GM23338 (cell line): ENCODE results near the gene PRSS21. TPM values are rescaled to one million over a fixed set of nuclear protein-coding genes. Genes with fewer than 3 reads are reported as not detected.

ENCODE experiments used
- ATAC-seq: fragments of 200-7000 bp; cut with Tn5 transposase; 3 replicates; pipeline ENCODE4 v1.9.1; 2020
- DNase-seq: peaks from one replicate; pipeline ENCODE4 v3.0.0-alpha.2; 2015; ENCODE audit warnings: low spot score
- H2AFZ ChIP-seq: fragments of 200-600 bp; sonication (generic); 2 replicates; pipeline ENCODE4 v1.8.0; 2016; ENCODE audit warnings: antibody characterized with exemption, mild to moderate bottlenecking, moderate library complexity
- H3F3A ChIP-seq: fragments of 200-600 bp; sonication (generic); replicated peaks from 2 replicates; pipeline ENCODE4 v1.8.0; 2017; ENCODE audit warnings: antibody characterized with exemption, mixed run types, low read depth
- H3K27ac ChIP-seq: fragments of 200-600 bp; sonication (generic); 2 replicates; pipeline ENCODE4 v1.6.1; 2016; ENCODE audit warnings: low read depth
- H3K27me3 ChIP-seq: fragments of 200-600 bp; sonication (generic); 2 replicates; pipeline ENCODE4 v1.8.0; 2016; ENCODE audit warnings: mild to moderate bottlenecking, mixed run types, moderate library complexity; ENCODE audit not compliant: insufficient read depth
- H3K36me3 ChIP-seq: fragments of 200-600 bp; sonication (generic); 2 replicates; pipeline ENCODE4 v1.8.0; 2016; ENCODE audit warnings: mild to moderate bottlenecking; ENCODE audit not compliant: insufficient read depth
- H3K4me1 ChIP-seq: fragments of 200-600 bp; sonication (generic); 2 replicates; pipeline ENCODE4 v1.8.0; 2016; ENCODE audit warnings: mild to moderate bottlenecking, moderate library complexity; ENCODE audit not compliant: insufficient read depth
- H3K4me2 ChIP-seq: fragments of 200-600 bp; sonication (generic); 2 replicates; pipeline ENCODE4 v1.7.1; 2017; ENCODE audit warnings: mixed run types
- H3K4me3 ChIP-seq: fragments of 200-600 bp; sonication (generic); 2 replicates; pipeline ENCODE4 v1.6.1; 2016; ENCODE audit warnings: mixed run types
- H3K79me2 ChIP-seq: fragments of 200-600 bp; sonication (generic); replicated peaks from 2 replicates; pipeline ENCODE4 v1.8.0; 2017; ENCODE audit warnings: mild to moderate bottlenecking; ENCODE audit not compliant: insufficient read depth
- H3K9me2 ChIP-seq: fragments of 200-600 bp; sonication (generic); 2 replicates; pipeline ENCODE4 v1.8.0; 2017; ENCODE audit not compliant: insufficient read depth
- H4K20me1 ChIP-seq: fragments of 200-600 bp; sonication (generic); replicated peaks from 2 replicates; pipeline ENCODE4 v1.8.0; 2017; ENCODE audit warnings: mild to moderate bottlenecking; ENCODE audit not compliant: insufficient read depth
- H3K27ac Mint-ChIP-seq: 2 replicates; pipeline ENCODE4 v1.8.0; 2020; ENCODE audit warnings: inconsistent platforms, mild to moderate bottlenecking, moderate library complexity, mixed read lengths
- H3K27me3 Mint-ChIP-seq: 3 replicates; pipeline ENCODE4 v1.8.0; 2022; ENCODE audit warnings: low read depth, mild to moderate bottlenecking, moderate library complexity, mixed read lengths, inconsistent platforms; ENCODE audit not compliant: insufficient read depth, poor library complexity
- H3K36me3 Mint-ChIP-seq: 3 replicates; pipeline ENCODE4 v1.8.0; 2021; ENCODE audit warnings: low read depth, mild to moderate bottlenecking, inconsistent platforms, moderate library complexity, mixed read lengths
- H3K4me1 Mint-ChIP-seq: 3 replicates; pipeline ENCODE4 v1.8.0; 2020; ENCODE audit warnings: mild to moderate bottlenecking, inconsistent platforms, mixed read lengths
- H3K4me3 Mint-ChIP-seq: 3 replicates; pipeline ENCODE4 v1.8.0; 2021; ENCODE audit warnings: moderate library complexity, mild to moderate bottlenecking, inconsistent platforms, mixed read lengths
- H3K9me3 Mint-ChIP-seq: 3 replicates; pipeline ENCODE4 v1.8.0; 2020; ENCODE audit warnings: moderate library complexity, mild to moderate bottlenecking, inconsistent platforms, mixed read lengths
- CREB1 ChIP-seq: fragments of 250-450 bp; sonication (Bioruptor Pico); IDR thresholded peaks from 2 replicates; pipeline ENCODE4 v1.5.0; 2020; ENCODE audit warnings: low read depth, mild to moderate bottlenecking, moderate library complexity
- EZH2 ChIP-seq: fragments of 200-600 bp; sonication (generic); IDR thresholded peaks from one replicate; pipeline ENCODE4 v1.8.0; 2017; ENCODE audit warnings: antibody characterized with exemption, mild to moderate bottlenecking, low read depth; ENCODE audit not compliant: unreplicated experiment
- EZH2phosphoT487 ChIP-seq: fragments of 200-600 bp; sonication (generic); IDR thresholded peaks from one replicate; pipeline ENCODE4 v1.8.1; 2018; ENCODE audit warnings: antibody characterized with exemption; ENCODE audit not compliant: unreplicated experiment
- JUNB ChIP-seq: IDR thresholded peaks from one replicate; pipeline ENCODE4 v1.6.1; 2016; ENCODE audit warnings: antibody characterized with exemption; ENCODE audit not compliant: unreplicated experiment
- NANOG ChIP-seq: IDR thresholded peaks from 2 replicates; pipeline ENCODE4 v1.6.1; 2016; ENCODE audit warnings: antibody characterized with exemption, borderline replicate concordance
- POLR2AphosphoS5 ChIP-seq: IDR thresholded peaks from 2 replicates; pipeline ENCODE4 v1.6.1; 2016; ENCODE audit warnings: antibody characterized with exemption, low read depth
- STAT1 ChIP-seq: IDR thresholded peaks from one replicate; pipeline ENCODE4 v1.6.1; 2016; ENCODE audit warnings: antibody characterized with exemption; ENCODE audit not compliant: unreplicated experiment
- ZNF114 ChIP-seq: fragments of 250-450 bp; sonication (Bioruptor Pico); IDR thresholded peaks from 2 replicates; pipeline ENCODE4 v1.5.0; 2020; ENCODE audit warnings: mild to moderate bottlenecking, moderate library complexity
- ZNF331 ChIP-seq: fragments of 250-450 bp; sonication (Bioruptor Pico); IDR thresholded peaks from 2 replicates; pipeline ENCODE4 v1.5.0; 2020; ENCODE audit warnings: low read depth, mild to moderate bottlenecking, moderate library complexity
- polyA plus RNA-seq: library from polyadenylated mRNA; unstranded; fragments of >200 nt; fragmentation: Nextera tagmentation; extraction: Ambion mirVana; gene quantifications from 2 replicates; pipeline ENCODE4 v1.2.1, GENCODE V29; 2016
- total RNA-seq: library from RNA; depleted of rRNA; stranded (reverse); fragments of >200 nt; shearing (Covaris generic); gene quantifications from 2 replicates; pipeline ENCODE4 v1.2.3, GENCODE V29; 2014
- TF ChIP-seq, protein P1 (sequence below), 2 experiments: fragments of 200-600 bp in 1 of 2; sonication (generic) in 1 of 2; conservative IDR thresholded peaks; 2 replicates each; pipeline versions ENCODE4 v1.5.1 to v1.6.1; 2016 to 2017; ENCODE audit warnings: antibody characterized with exemption in 2 of 2, low read depth in 2 of 2, mild to moderate bottlenecking in 2 of 2, moderate library complexity in 1 of 2
- TF ChIP-seq, protein P2 (sequence below): IDR thresholded peaks from one replicate; pipeline ENCODE4 v1.6.1; 2018; ENCODE audit warnings: antibody characterized with exemption; ENCODE audit not compliant: unreplicated experiment
- TF ChIP-seq, protein P3 (sequence below): fragments of 250-450 bp; sonication (Bioruptor Pico); IDR thresholded peaks from 2 replicates; pipeline ENCODE4 v1.5.0; 2020; ENCODE audit warnings: mild to moderate bottlenecking, moderate library complexity
- TF ChIP-seq, protein P4 (sequence below): IDR thresholded peaks from 2 replicates; pipeline ENCODE4 v1.6.1; 2016; ENCODE audit warnings: antibody characterized with exemption

Gene PRSS21
- total and polyA plus RNA-seq, 2 experiments from 2014 or later, result 2.4 to 3.1 TPM

DNA sequence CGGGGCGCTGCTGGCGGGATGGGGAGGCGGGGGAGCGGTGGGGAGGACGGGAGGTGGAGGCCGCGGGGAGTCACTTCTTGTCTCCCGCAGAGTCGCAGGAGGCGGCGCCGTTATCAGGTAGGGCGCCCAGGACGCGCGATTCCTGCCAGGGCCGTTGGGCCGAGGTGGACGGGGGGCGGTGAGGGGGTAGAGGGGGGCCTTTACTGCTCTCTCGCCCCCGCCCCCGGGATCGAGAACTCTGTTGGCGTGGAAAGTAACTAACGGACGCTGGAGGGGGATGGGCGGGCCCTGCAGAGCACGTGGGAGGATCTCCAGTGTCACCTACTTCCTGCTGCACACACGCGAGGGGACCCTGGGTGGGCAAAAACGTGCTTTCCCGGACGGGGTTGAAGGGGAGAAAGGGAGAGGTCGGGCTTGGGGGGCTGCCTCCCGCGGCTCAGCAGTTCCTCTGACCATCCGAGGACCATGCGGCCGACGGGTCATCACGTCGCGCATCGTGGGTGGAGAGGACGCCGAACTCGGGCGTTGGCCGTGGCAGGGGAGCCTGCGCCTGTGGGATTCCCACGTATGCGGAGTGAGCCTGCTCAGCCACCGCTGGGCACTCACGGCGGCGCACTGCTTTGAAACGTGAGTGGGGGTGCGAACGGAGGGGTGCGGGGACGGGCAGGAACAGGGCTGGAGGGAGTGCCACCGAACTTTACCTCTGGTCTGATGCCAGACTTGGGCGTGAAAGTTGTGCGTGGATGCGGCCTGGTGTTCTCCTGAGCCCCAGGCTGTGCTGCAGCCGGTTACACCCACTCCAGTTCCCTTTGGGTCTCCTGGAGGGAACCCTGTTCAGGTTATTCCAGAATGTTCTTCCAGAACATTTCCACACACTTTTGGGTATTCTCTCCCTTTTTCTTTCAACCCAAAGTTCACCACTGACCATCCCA is 569 bp downstream of the PRSS21 start:
- H3K79me2 ChIP-seq, result no peaks in the 10 kb centered on the region
- H3K27ac ChIP-seq, result no peak overlapping the region
- H2AFZ ChIP-seq, result peak overlapping the region; percentile 56; the same call in 1 of the 2 replicates
- no peak overlapping the region for H3K4me3 ChIP-seq
- no peaks in the 10 kb centered on the region for H3K36me3 ChIP-seq
- Mint-ChIP-seq H3K36me3 (no peaks in the 10 kb centered on the region), H3K9me3 (no peaks in the 10 kb centered on the region), H3K4me1 (no peaks in the 10 kb centered on the region), H3K4me3 (no peak overlapping the region), H3K27ac (no peak overlapping the region), H3K27me3 (peaks cover 4% of the 10 kb centered on the region)
- H3K4me1 ChIP-seq, result no peaks in the 10 kb centered on the region
- no peaks in the 10 kb centered on the region for H3F3A ChIP-seq
- H4K20me1 ChIP-seq, result no peaks in the 10 kb centered on the region
- DNase-seq (no peak), ATAC-seq (no peak)
- TF ChIP-seq, protein P1, sequence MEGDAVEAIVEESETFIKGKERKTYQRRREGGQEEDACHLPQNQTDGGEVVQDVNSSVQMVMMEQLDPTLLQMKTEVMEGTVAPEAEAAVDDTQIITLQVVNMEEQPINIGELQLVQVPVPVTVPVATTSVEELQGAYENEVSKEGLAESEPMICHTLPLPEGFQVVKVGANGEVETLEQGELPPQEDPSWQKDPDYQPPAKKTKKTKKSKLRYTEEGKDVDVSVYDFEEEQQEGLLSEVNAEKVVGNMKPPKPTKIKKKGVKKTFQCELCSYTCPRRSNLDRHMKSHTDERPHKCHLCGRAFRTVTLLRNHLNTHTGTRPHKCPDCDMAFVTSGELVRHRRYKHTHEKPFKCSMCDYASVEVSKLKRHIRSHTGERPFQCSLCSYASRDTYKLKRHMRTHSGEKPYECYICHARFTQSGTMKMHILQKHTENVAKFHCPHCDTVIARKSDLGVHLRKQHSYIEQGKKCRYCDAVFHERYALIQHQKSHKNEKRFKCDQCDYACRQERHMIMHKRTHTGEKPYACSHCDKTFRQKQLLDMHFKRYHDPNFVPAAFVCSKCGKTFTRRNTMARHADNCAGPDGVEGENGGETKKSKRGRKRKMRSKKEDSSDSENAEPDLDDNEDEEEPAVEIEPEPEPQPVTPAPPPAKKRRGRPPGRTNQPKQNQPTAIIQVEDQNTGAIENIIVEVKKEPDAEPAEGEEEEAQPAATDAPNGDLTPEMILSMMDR (conservative IDR thresholded peaks at IDR 0.05; ENCODE audit: low read depth in 2 of 2), result no peak
- TF ChIP-seq, protein P2, sequence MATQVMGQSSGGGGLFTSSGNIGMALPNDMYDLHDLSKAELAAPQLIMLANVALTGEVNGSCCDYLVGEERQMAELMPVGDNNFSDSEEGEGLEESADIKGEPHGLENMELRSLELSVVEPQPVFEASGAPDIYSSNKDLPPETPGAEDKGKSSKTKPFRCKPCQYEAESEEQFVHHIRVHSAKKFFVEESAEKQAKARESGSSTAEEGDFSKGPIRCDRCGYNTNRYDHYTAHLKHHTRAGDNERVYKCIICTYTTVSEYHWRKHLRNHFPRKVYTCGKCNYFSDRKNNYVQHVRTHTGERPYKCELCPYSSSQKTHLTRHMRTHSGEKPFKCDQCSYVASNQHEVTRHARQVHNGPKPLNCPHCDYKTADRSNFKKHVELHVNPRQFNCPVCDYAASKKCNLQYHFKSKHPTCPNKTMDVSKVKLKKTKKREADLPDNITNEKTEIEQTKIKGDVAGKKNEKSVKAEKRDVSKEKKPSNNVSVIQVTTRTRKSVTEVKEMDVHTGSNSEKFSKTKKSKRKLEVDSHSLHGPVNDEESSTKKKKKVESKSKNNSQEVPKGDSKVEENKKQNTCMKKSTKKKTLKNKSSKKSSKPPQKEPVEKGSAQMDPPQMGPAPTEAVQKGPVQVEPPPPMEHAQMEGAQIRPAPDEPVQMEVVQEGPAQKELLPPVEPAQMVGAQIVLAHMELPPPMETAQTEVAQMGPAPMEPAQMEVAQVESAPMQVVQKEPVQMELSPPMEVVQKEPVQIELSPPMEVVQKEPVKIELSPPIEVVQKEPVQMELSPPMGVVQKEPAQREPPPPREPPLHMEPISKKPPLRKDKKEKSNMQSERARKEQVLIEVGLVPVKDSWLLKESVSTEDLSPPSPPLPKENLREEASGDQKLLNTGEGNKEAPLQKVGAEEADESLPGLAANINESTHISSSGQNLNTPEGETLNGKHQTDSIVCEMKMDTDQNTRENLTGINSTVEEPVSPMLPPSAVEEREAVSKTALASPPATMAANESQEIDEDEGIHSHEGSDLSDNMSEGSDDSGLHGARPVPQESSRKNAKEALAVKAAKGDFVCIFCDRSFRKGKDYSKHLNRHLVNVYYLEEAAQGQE, result no peak
- TF ChIP-seq ZNF114 (CRISPR knock-in tag) (no peak), EZH2 (no peak), JUNB (no peak), EZH2phosphoT487 (no peak), CREB1 (CRISPR knock-in tag) (no peak), POLR2AphosphoS5 (no peak), NANOG (no peak), ZNF331 (CRISPR knock-in tag) (no peak), STAT1 (no peak)
- TF ChIP-seq, protein P3, sequence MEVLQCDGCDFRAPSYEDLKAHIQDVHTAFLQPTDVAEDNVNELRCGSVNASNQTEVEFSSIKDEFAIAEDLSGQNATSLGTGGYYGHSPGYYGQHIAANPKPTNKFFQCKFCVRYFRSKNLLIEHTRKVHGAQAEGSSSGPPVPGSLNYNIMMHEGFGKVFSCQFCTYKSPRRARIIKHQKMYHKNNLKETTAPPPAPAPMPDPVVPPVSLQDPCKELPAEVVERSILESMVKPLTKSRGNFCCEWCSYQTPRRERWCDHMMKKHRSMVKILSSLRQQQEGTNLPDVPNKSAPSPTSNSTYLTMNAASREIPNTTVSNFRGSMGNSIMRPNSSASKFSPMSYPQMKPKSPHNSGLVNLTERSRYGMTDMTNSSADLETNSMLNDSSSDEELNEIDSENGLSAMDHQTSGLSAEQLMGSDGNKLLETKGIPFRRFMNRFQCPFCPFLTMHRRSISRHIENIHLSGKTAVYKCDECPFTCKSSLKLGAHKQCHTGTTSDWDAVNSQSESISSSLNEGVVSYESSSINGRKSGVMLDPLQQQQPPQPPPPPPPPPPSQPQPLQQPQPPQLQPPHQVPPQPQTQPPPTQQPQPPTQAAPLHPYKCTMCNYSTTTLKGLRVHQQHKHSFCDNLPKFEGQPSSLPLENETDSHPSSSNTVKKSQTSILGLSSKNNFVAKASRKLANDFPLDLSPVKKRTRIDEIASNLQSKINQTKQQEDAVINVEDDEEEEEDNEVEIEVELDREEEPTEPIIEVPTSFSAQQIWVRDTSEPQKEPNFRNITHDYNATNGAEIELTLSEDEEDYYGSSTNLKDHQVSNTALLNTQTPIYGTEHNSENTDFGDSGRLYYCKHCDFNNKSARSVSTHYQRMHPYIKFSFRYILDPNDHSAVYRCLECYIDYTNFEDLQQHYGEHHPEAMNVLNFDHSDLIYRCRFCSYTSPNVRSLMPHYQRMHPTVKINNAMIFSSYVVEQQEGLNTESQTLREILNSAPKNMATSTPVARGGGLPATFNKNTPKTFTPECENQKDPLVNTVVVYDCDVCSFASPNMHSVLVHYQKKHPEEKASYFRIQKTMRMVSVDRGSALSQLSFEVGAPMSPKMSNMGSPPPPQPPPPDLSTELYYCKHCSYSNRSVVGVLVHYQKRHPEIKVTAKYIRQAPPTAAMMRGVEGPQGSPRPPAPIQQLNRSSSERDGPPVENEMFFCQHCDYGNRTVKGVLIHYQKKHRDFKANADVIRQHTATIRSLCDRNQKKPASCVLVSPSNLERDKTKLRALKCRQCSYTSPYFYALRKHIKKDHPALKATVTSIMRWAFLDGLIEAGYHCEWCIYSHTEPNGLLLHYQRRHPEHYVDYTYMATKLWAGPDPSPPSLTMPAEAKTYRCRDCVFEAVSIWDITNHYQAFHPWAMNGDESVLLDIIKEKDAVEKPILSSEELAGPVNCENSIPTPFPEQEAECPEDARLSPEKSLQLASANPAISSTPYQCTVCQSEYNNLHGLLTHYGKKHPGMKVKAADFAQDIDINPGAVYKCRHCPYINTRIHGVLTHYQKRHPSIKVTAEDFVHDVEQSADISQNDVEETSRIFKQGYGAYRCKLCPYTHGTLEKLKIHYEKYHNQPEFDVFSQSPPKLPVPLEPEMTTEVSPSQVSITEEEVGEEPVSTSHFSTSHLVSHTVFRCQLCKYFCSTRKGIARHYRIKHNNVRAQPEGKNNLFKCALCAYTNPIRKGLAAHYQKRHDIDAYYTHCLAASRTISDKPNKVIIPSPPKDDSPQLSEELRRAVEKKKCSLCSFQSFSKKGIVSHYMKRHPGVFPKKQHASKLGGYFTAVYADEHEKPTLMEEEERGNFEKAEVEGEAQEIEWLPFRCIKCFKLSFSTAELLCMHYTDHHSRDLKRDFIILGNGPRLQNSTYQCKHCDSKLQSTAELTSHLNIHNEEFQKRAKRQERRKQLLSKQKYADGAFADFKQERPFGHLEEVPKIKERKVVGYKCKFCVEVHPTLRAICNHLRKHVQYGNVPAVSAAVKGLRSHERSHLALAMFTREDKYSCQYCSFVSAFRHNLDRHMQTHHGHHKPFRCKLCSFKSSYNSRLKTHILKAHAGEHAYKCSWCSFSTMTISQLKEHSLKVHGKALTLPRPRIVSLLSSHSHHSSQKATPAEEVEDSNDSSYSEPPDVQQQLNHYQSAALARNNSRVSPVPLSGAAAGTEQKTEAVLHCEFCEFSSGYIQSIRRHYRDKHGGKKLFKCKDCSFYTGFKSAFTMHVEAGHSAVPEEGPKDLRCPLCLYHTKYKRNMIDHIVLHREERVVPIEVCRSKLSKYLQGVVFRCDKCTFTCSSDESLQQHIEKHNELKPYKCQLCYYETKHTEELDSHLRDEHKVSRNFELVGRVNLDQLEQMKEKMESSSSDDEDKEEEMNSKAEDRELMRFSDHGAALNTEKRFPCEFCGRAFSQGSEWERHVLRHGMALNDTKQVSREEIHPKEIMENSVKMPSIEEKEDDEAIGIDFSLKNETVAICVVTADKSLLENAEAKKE, result no peak
- TF ChIP-seq, protein P4, sequence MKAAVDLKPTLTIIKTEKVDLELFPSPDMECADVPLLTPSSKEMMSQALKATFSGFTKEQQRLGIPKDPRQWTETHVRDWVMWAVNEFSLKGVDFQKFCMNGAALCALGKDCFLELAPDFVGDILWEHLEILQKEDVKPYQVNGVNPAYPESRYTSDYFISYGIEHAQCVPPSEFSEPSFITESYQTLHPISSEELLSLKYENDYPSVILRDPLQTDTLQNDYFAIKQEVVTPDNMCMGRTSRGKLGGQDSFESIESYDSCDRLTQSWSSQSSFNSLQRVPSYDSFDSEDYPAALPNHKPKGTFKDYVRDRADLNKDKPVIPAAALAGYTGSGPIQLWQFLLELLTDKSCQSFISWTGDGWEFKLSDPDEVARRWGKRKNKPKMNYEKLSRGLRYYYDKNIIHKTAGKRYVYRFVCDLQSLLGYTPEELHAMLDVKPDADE, result no peak
- no peaks in the 10 kb centered on the region for H3K27me3 ChIP-seq
- no peak overlapping the region for H3K4me2 ChIP-seq
- no peaks in the 10 kb centered on the region for H3K9me2 ChIP-seq
